Endothelial cell of umbilical vein (primary cell): ENCODE results near the gene DCLK1. TPM values are rescaled to one million over a fixed set of nuclear protein-coding genes. Genes with fewer than 3 reads are reported as not detected.

ENCODE experiments used
- BruUV-seq: library from RNA; stranded (reverse); fragments of 400-500 nt; replicated peaks from 2 replicates; lab custom pipeline; 2021; lab: Mats Ljungman, UMichigan
- CTCF ChIA-PET: fragments of 300-600, 350-600 bp; sonication (Branson Sonifier 250); formaldehyde crosslinking; loops from one replicate; lab custom pipeline; 2021; ENCODE audit warnings: antibody characterized with exemption, inconsistent platforms; lab: Charles Lee
- POLR2A ChIA-PET: fragments of 300-600, 350-600 bp; sonication (Branson Sonifier 250); formaldehyde crosslinking; loops from one replicate; lab custom pipeline; 2021; ENCODE audit warnings: antibody characterized with exemption, inconsistent platforms; lab: Charles Lee
- DNase-seq: peaks from one replicate; pipeline ENCODE4 v3.0.0-alpha.2; 2011; ENCODE audit warnings: low read depth, low spot score
- FAIRE-seq: peaks from 2 replicates; lab custom pipeline; 2011; peaks lifted over from hg19 to GRCh38; lab: Jason Lieb, UNC
- H2AFZ ChIP-seq: 2 replicates; pipeline ENCODE4 v1.6.0; 2012; ENCODE audit warnings: low read depth, low read length, control low read depth, inconsistent platforms
- H3K27ac ChIP-seq: 2 replicates; pipeline ENCODE4 v1.5.1; 2011; ENCODE audit warnings: low read depth, mild to moderate bottlenecking, control low read depth, low read length, moderate library complexity; ENCODE audit not compliant: insufficient read depth
- H3K27me3 ChIP-seq, 2 experiments: 2 replicates each; pipeline versions ENCODE4 v1.6.0 to v1.6.1; 2011; ENCODE audit warnings: low read length in 2 of 2, mixed read lengths in 1 of 2; ENCODE audit not compliant: control insufficient read depth in 2 of 2, insufficient read depth in 2 of 2
- H3K36me3 ChIP-seq, 2 experiments: 2 replicates in 1 of 2; 3 replicates in 1 of 2; pipeline ENCODE4 v1.5.1; 2011; ENCODE audit warnings: low read length in 2 of 2, mild to moderate bottlenecking in 1 of 2, moderate library complexity in 1 of 2; ENCODE audit not compliant: control insufficient read depth in 2 of 2, insufficient read depth in 2 of 2; ENCODE audit errors: extremely low read depth in 1 of 2
- H3K4me1 ChIP-seq: 3 replicates; pipeline ENCODE4 v1.5.1; 2011; ENCODE audit warnings: mild to moderate bottlenecking, low read length; ENCODE audit not compliant: control insufficient read depth, insufficient read depth; ENCODE audit errors: extremely low read depth
- H3K4me2 ChIP-seq: 2 replicates; pipeline ENCODE4 v1.6.1; 2011; ENCODE audit warnings: low read length, control low read depth, mixed read lengths; ENCODE audit not compliant: insufficient read depth
- H3K4me3 ChIP-seq, 3 experiments: fragments of 200-600 bp in 1 of 3; sonication (generic), shearing (Covaris generic) in 1 of 3; replicated peaks in 1 of 3; 2 replicates each; pipeline ENCODE4 v1.5.1; 2011 to 2016; ENCODE audit warnings: control low read depth in 3 of 3, low read length in 3 of 3, mild to moderate bottlenecking in 2 of 3, inconsistent platforms in 1 of 3, low read depth in 1 of 3, moderate library complexity in 1 of 3; ENCODE audit not compliant: insufficient read depth in 1 of 3
- H3K79me2 ChIP-seq: 2 replicates; pipeline ENCODE4 v1.6.0; 2012; ENCODE audit warnings: low read length, inconsistent platforms; ENCODE audit not compliant: control insufficient read depth, insufficient read depth
- H3K9ac ChIP-seq: replicated peaks from 2 replicates; pipeline ENCODE3; 2011; ENCODE audit warnings: low read length, control low read depth; ENCODE audit not compliant: insufficient read depth; ENCODE audit errors: extremely low read depth
- H3K9me1 ChIP-seq: replicated peaks from 3 replicates; pipeline ENCODE4 v1.6.0; 2011; ENCODE audit warnings: mild to moderate bottlenecking, low read length; ENCODE audit not compliant: control insufficient read depth, insufficient read depth; ENCODE audit errors: extremely low read depth
- H3K9me3 ChIP-seq: replicated peaks from 2 replicates; pipeline ENCODE4 v1.5.1; 2012; ENCODE audit warnings: low read length, inconsistent platforms; ENCODE audit not compliant: control insufficient read depth, insufficient read depth
- H4K20me1 ChIP-seq: replicated peaks from 2 replicates; pipeline ENCODE3; 2011; ENCODE audit warnings: mild to moderate bottlenecking, low read length; ENCODE audit not compliant: control insufficient read depth, insufficient read depth; ENCODE audit errors: extremely low read depth
- EZH2 ChIP-seq: IDR thresholded peaks from 2 replicates; pipeline ENCODE4 v1.6.1; 2012; ENCODE audit warnings: borderline replicate concordance, low read depth, mild to moderate bottlenecking, moderate library complexity, low read length, inconsistent platforms; ENCODE audit not compliant: severe bottlenecking
- FOS ChIP-seq: IDR thresholded peaks from 2 replicates; pipeline ENCODE4 v1.6.1; 2011; ENCODE audit warnings: mild to moderate bottlenecking, low read length, moderate library complexity, borderline replicate concordance; ENCODE audit not compliant: insufficient read depth
- GATA2 ChIP-seq: IDR thresholded peaks from 2 replicates; pipeline ENCODE4 v1.7.0; 2011; ENCODE audit warnings: low read depth, mild to moderate bottlenecking, moderate library complexity, mixed read lengths, low read length; ENCODE audit not compliant: insufficient read length, insufficient read depth
- JUN ChIP-seq: IDR thresholded peaks from 2 replicates; pipeline ENCODE4 v1.6.1; 2011; ENCODE audit warnings: borderline replicate concordance, low read depth; ENCODE audit not compliant: insufficient read length, insufficient read depth
- MYC ChIP-seq: IDR thresholded peaks from one replicate; pipeline ENCODE4 v1.6.1; 2011; ENCODE audit warnings: mild to moderate bottlenecking, low read depth, low read length
- POLR2A ChIP-seq: IDR thresholded peaks from 2 replicates; pipeline ENCODE4 v1.6.1; 2012; ENCODE audit warnings: low read depth, mild to moderate bottlenecking, control low read depth, low read length
- POLR2AphosphoS5 ChIP-seq: IDR thresholded peaks from 2 replicates; pipeline ENCODE4 v1.6.1; 2012; ENCODE audit warnings: low read depth, mild to moderate bottlenecking, control low read depth, low read length, moderate library complexity; ENCODE audit not compliant: insufficient read depth
- dilution Hi-C: fragments of 300-500 bp; cut with MboI; formaldehyde crosslinking; loops from one replicate; pipeline ENCODE4 v1.15.0; 2019; ENCODE audit warnings: low sequenced_read_pairs; ENCODE audit not compliant: extremely low pct_ligation_motif_present
- intact Hi-C: fragments of 100-400 bp; cut with micrococcal nuclease; formaldehyde crosslinking; loops from one replicate; pipeline ENCODE4 v1.10.0; 2022
- polyA plus RNA-seq, 4 experiments: library from polyadenylated mRNA; depleted of rRNA in 3 of 4; stranded (reverse) in 3 of 4; unstranded in 1 of 4; fragments of >200 nt; gene quantifications; 2 replicates each; pipeline versions ENCODE4 v1.2.1 to v1.2.3, GENCODE V29; 2011 to 2012; ENCODE audit warnings: missing spikeins in 1 of 4
- total RNA-seq: library from RNA; stranded (reverse); gene quantifications from 2 replicates; pipeline ENCODE4 v1.2.3, GENCODE V29; 2021
- TF ChIP-seq, protein P1 (sequence below): IDR thresholded peaks from 2 replicates; pipeline ENCODE4 v1.6.1; 2011; ENCODE audit not compliant: insufficient read depth, insufficient read length
- TF ChIP-seq, protein P2 (sequence below), 2 donors: IDR thresholded peaks; 1 replicate in 1 of 2; 2 replicates in 1 of 2; pipeline ENCODE4 v1.5.1; 2011; ENCODE audit warnings: low read length in 2 of 2, mild to moderate bottlenecking in 2 of 2, moderate library complexity in 2 of 2, control low read depth in 1 of 2, inconsistent platforms in 1 of 2, low read depth in 1 of 2; ENCODE audit not compliant: insufficient read depth in 1 of 2; ENCODE audit errors: extremely low read depth in 1 of 2

DCLK1 gene
- total and polyA plus RNA-seq, 2 donors (not counting 3 experiments of a cell fraction or from before 2014, with no cell fraction given), result 0.28 to 3.9 TPM

DNA sequence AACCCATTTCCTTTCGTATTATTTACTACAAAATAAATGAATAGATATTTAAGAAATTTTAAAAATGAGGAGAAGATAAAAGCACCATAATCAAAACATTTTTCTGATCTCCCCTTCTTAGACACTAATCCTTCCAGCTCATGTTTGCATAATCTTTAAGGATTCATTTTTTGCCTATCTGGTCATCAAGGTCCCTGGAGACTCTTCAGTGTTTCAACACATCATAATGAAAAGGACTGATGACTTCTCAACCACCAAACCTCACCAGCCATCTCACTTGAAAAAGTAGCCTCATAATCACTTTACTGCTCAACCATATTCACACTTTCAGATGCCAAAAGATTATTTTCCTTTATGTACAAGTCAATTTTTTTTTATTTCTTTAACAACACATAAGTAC is 80.1 kb downstream of the DCLK1 start:
- no peak for TF ChIP-seq JUN
- no peak for TF ChIP-seq FOS
- TF ChIP-seq POLR2A, result no peak
- TF ChIP-seq, protein P1, sequence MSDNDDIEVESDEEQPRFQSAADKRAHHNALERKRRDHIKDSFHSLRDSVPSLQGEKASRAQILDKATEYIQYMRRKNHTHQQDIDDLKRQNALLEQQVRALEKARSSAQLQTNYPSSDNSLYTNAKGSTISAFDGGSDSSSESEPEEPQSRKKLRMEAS, result no peak
- TF ChIP-seq EZH2, result no peak
- TF ChIP-seq MYC, result no peak
- TF ChIP-seq, protein P2, sequence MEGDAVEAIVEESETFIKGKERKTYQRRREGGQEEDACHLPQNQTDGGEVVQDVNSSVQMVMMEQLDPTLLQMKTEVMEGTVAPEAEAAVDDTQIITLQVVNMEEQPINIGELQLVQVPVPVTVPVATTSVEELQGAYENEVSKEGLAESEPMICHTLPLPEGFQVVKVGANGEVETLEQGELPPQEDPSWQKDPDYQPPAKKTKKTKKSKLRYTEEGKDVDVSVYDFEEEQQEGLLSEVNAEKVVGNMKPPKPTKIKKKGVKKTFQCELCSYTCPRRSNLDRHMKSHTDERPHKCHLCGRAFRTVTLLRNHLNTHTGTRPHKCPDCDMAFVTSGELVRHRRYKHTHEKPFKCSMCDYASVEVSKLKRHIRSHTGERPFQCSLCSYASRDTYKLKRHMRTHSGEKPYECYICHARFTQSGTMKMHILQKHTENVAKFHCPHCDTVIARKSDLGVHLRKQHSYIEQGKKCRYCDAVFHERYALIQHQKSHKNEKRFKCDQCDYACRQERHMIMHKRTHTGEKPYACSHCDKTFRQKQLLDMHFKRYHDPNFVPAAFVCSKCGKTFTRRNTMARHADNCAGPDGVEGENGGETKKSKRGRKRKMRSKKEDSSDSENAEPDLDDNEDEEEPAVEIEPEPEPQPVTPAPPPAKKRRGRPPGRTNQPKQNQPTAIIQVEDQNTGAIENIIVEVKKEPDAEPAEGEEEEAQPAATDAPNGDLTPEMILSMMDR (IDR thresholded peaks at IDR 0.05; ENCODE audit: extremely low read depth in 1 of 2, insufficient read depth in 1 of 2, low read depth in 1 of 2, low read length in 2 of 2), result no peak
- TF ChIP-seq GATA2, result no peak
- TF ChIP-seq POLR2AphosphoS5, result no peak
- FAIRE-seq (no peak), DNase-seq (no peak)
- H4K20me1 ChIP-seq, result no peaks in the 10 kb centered on the region
- intact Hi-C loops (no loop called here), dilution Hi-C loops (no loop called here)
- CTCF ChIA-PET, result interaction anchor here (1.3 to 1.6 kb wide), 2 partner anchors 12 to 72 kb away, joined by 3 read pairs; no protein-coding TSS in a partner anchor
- H3K4me1 ChIP-seq, result no peaks in the 10 kb centered on the region
- no peaks in the 10 kb centered on the region for H3K36me3 ChIP-seq
- H3K4me2 ChIP-seq, result no peak overlapping the region
- no peak overlapping the region for H3K27ac ChIP-seq
- no peak overlapping the region for H3K4me3 ChIP-seq
- H3K79me2 ChIP-seq, result no peaks in the 10 kb centered on the region
- POLR2A ChIA-PET, result no interaction called here
- no peaks in the 10 kb centered on the region for H3K27me3 ChIP-seq
- no TSS peak for BruUV-seq
- no peaks in the 10 kb centered on the region for H3K9me1 ChIP-seq
- H3K9ac ChIP-seq, result no peak overlapping the region
- no peaks in the 10 kb centered on the region for H3K9me3 ChIP-seq
- H2AFZ ChIP-seq, result no peak overlapping the region
